ENCODE results near the gene HEXIM1. TPM values are rescaled to one million over a fixed set of nuclear protein-coding genes. Genes with fewer than 3 reads are reported as not detected.

Gene HEXIM1
- total RNA-seq, 2 donors from 2014 or later = 16.4 to 31.1 TPM

GRCh38 chr17:45172232-45172540 lies 23.9 kb downstream of the HEXIM1 start:
- H3K27me3 ChIP-seq = no peaks in the 10 kb centered on the region
- H3K36me3 ChIP-seq = no peaks in the 10 kb centered on the region
- H3K4me3 ChIP-seq = peak overlapping the region; percentile 6 to 34
- no peaks in the 10 kb centered on the region for H3K9me3 ChIP-seq
- no peak for TF ChIP-seq CTCF (IDR thresholded peaks at IDR 0.05)
- DNase-seq (ENCODE audit: low spot score) = no peak
- H3K27ac ChIP-seq = peak overlapping the region; percentile 93
- H3K4me1 ChIP-seq = peaks cover 0 to 36% of the 10 kb centered on the region in 2 donors

- DNase-seq (ENCODE audit: low spot score) = no peak
- peak overlapping the region; percentile 10 to 34 for H3K4me3 ChIP-seq
- no peaks in the 10 kb centered on the region for H3K36me3 ChIP-seq
- TF ChIP-seq CTCF (IDR thresholded peaks at IDR 0.05) = no peak
- H3K27me3 ChIP-seq = no peaks in the 10 kb centered on the region
- peak overlapping the region; percentile 93 for H3K27ac ChIP-seq
- H3K9me3 ChIP-seq = no peaks in the 10 kb centered on the region
- H3K4me1 ChIP-seq = peaks cover 0 to 36% of the 10 kb centered on the region in 2 donors
These were observed 24.4 kb downstream of the HEXIM1 start for GRCh38 chr17:45172541-45173286.

- no peak for TF ChIP-seq CTCF (IDR thresholded peaks at IDR 0.05)
- H3K36me3 ChIP-seq = no peaks in the 10 kb centered on the region
- H3K27ac ChIP-seq = peak overlapping the region in 1 of 2 donors; percentile 21
- no peak overlapping the region for H3K4me3 ChIP-seq
- H3K4me1 ChIP-seq = peaks cover 0 to 28% of the 10 kb centered on the region in 2 donors
- H3K9me3 ChIP-seq = no peaks in the 10 kb centered on the region
- no peak for DNase-seq (ENCODE audit: low spot score)
- no peaks in the 10 kb centered on the region for H3K27me3 ChIP-seq
These were observed 27.5 kb downstream of the HEXIM1 start for GRCh38 chr17:45175759-45176115.

- Histone ChIP-seq H3K9me3 (no peaks in the 10 kb centered on the region), H3K36me3 (no peaks in the 10 kb centered on the region), H3K27me3 (no peaks in the 10 kb centered on the region), H3K27ac (no peak overlapping the region), H3K4me1 (peaks cover 0 to 10% of the 10 kb centered on the region in 2 donors), H3K4me3 (no peak overlapping the region)
- no peak for TF ChIP-seq CTCF (IDR thresholded peaks at IDR 0.05)
- no peak for DNase-seq (ENCODE audit: low spot score)
These were observed 29.3 kb downstream of the HEXIM1 start for GRCh38 chr17:45177563-45177962.

GRCh38 chr17:45184144-45184543 lies 35.9 kb downstream of the HEXIM1 start:
- Histone ChIP-seq H3K4me1 (no peaks in the 10 kb centered on the region), H3K27me3 (no peaks in the 10 kb centered on the region), H3K27ac (no peak overlapping the region), H3K9me3 (no peaks in the 10 kb centered on the region), H3K4me3 (no peak overlapping the region), H3K36me3 (no peaks in the 10 kb centered on the region)
- TF ChIP-seq CTCF (IDR thresholded peaks at IDR 0.05) = no peak
- no peak for DNase-seq (ENCODE audit: low spot score)

- Histone ChIP-seq H3K9me3 (no peaks in the 10 kb centered on the region), H3K4me1 (no peaks in the 10 kb centered on the region), H3K27ac (no peak overlapping the region), H3K36me3 (no peaks in the 10 kb centered on the region), H3K4me3 (no peak overlapping the region), H3K27me3 (no peaks in the 10 kb centered on the region)
- no peak for DNase-seq (ENCODE audit: low spot score)
- no peak for TF ChIP-seq CTCF (IDR thresholded peaks at IDR 0.05)
These were observed 38.6 kb downstream of the HEXIM1 start for GRCh38 chr17:45186801-45187354.
